GM12801 (cell line): ENCODE measurements around the gene GPR22.

Source experiments
- TF ChIP-seq, protein P1 (sequence below): IDR thresholded peaks from one replicate; pipeline ENCODE4 v1.5.1; 2011; ENCODE audit warnings: control low read depth; ENCODE audit not compliant: insufficient read length; ENCODE audit errors: extremely low read depth

GPR22 gene

DNA sequence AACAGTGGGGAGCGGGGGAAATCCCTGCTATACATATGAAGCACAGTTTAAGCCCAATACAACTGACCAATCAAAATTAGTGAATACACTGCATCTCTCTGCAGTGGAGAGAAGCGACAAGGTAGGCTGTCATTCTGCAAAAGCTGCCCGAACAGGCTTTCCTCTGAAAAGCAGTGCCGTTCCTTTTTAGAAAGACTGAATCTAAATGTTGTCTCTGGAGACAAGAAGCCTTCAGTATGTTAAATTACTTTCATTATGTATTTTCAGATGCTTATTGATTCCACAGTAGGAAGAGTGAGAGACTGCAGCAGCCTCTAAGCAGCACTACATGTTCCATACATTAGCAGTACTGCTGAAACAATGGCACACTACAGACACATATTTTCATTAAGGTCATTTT is at the start of gene GPR22:
GPR22 (plus strand) TSS at position 129 of the 400 bp plus-strand sequence. CDS start 4,004 bp downstream, outside the sequence.
- TF ChIP-seq, protein P1, sequence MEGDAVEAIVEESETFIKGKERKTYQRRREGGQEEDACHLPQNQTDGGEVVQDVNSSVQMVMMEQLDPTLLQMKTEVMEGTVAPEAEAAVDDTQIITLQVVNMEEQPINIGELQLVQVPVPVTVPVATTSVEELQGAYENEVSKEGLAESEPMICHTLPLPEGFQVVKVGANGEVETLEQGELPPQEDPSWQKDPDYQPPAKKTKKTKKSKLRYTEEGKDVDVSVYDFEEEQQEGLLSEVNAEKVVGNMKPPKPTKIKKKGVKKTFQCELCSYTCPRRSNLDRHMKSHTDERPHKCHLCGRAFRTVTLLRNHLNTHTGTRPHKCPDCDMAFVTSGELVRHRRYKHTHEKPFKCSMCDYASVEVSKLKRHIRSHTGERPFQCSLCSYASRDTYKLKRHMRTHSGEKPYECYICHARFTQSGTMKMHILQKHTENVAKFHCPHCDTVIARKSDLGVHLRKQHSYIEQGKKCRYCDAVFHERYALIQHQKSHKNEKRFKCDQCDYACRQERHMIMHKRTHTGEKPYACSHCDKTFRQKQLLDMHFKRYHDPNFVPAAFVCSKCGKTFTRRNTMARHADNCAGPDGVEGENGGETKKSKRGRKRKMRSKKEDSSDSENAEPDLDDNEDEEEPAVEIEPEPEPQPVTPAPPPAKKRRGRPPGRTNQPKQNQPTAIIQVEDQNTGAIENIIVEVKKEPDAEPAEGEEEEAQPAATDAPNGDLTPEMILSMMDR = no peak

DNA sequence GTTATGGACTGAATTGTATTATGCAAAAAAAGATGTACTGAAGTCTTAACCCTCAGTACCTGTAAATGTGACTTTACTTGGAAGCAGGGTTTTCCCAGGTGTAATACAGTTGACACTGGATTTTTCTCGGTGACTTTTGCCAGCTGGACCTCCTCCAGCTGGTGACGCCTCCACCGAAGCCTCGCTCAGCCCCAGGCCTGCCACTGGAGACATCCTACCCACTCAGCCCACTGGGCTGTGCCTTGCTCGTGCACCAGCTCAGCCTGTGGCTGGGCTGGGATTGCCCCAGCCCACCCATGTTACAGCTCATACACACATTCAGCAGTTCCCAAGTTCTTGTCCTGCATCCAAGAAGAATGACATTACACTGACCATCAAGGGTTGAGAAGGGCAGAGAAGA is 42.4 kb upstream of the GPR22 start:
- TF ChIP-seq, protein P1 = no peak

DNA sequence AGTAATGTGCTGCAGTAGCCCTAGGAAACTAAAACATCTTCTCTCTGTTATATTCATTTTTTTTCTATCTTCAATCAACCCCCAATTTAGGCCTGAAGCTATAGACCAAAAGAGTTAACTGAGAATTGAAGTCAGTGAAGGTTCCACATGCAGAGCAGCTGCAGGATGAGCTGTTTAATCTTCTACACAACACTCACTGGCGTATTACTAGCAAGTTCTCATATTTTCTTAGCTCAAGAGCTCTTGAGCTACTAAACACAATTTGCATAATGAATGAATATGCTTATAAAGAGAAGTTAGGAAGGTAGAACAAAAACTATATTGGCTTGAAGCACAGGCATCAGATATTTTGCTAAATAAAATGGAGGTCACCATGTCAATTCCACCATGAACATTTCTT is 41.2 kb upstream of the GPR22 start:
- TF ChIP-seq, protein P1 = no peak

- TF ChIP-seq, protein P1 = no peak
Observed at GRCh38 chr7:107430057-107430456, 39.8 kb upstream of the GPR22 start.

DNA sequence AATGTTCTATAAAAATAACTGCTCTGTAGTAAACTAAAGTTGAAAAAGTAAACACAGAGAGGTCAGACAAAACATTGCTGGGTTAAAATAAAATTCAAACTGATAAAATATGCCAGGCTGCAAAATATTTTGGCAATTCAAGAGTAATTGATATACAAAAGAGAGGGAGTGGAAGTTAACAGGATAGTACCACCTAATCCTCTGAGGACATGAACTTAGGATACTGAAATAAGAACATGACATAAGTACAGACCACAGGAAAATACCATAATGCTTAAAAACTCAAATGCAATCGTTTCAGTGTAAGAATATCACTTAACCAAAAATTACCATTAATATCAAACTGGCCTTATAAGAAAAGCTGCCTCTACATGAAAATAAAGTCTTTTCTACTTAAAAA is 37.6 kb upstream of the GPR22 start:
- TF ChIP-seq, protein P1 = no peak

- TF ChIP-seq, protein P1 = no peak
Observed at GRCh38 chr7:107435749-107436148, 34.1 kb upstream of the GPR22 start.

DNA sequence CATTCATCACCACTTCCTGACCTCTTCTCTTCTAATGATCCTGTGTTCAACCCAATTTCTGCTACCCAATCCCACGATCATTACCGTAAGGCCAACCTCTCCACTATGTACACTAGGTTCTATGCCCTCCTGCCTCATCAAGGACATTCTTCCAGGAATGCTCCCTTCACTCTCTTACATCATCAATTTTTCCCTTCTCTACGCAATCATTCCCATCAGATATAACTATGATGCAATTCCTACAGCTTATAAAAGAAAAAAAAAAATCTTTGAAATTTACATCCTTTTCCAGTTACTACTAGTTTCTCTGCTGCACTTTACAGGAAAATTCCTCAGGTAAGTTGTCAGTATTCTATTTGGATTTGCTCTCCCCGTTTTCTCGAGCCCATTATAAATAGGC is 30.8 kb upstream of the GPR22 start:
- TF ChIP-seq, protein P1 = no peak
